GM19238 (cell line): ENCODE measurements around the gene ZNF343.
"Not testable (repeated sequence)": the region's sequence is repeated elsewhere in the genome, so short reads cannot be mapped to it uniquely, and the experiment has no call there.

ENCODE experiments used
- DNase-seq: peaks from one replicate; pipeline ENCODE4 v3.0.0; 2011; ENCODE audit warnings: low spot score; ENCODE audit not compliant: insufficient read length

Gene ZNF343

GRCh38 chr20:2521369-2522305 lies 12.9 kb upstream of the ZNF343 start:
- no peak for DNase-seq

GRCh38 chr20:2520617-2521016 lies 11.9 kb upstream of the ZNF343 start:
- DNase-seq: no peak

- DNase-seq: no peak
Measured at GRCh38 chr20:2519115-2519809, 10.5 kb upstream of the ZNF343 start.

GRCh38 chr20:2518558-2518957 lies 9.8 kb upstream of the ZNF343 start:
- DNase-seq: no peak

GRCh38 chr20:2518096-2518495 lies 9.4 kb upstream of the ZNF343 start:
- DNase-seq: no peak

GRCh38 chr20:2516399-2516798 lies 7.7 kb upstream of the ZNF343 start:
- no peak for DNase-seq

GRCh38 chr20:2515203-2515602 lies 6.5 kb upstream of the ZNF343 start:
- no peak for DNase-seq

GRCh38 chr20:2509794-2510193 lies 1.1 kb upstream of the ZNF343 start:
- no peak for DNase-seq

- no peak for DNase-seq
Measured at GRCh38 chr20:2509468-2509781, 710 bp upstream of the ZNF343 start.

- no peak for DNase-seq
Measured at GRCh38 chr20:2507875-2508630, 662 bp downstream of the ZNF343 start.

- DNase-seq: no peak
Measured at GRCh38 chr20:2507464-2507863, 1.3 kb downstream of the ZNF343 start.

GRCh38 chr20:2506426-2506825 lies 2.3 kb downstream of the ZNF343 start:
- DNase-seq: not testable (repeated sequence)

- DNase-seq: not testable (repeated sequence)
Measured at GRCh38 chr20:2504803-2505202, 3.9 kb downstream of the ZNF343 start.

- not testable (repeated sequence) for DNase-seq
Measured at GRCh38 chr20:2502808-2503384, 5.8 kb downstream of the ZNF343 start.

GRCh38 chr20:2485661-2486060 lies 23.1 kb downstream of the ZNF343 start:
- DNase-seq: no peak

- DNase-seq: no peak
Measured at GRCh38 chr20:2485080-2485479, 23.6 kb downstream of the ZNF343 start.

- DNase-seq: no peak
Measured at GRCh38 chr20:2483504-2483903, 25.2 kb downstream of the ZNF343 start.

GRCh38 chr20:2480381-2480780 lies 28.3 kb downstream of the ZNF343 start:
- DNase-seq: no peak

- no peak for DNase-seq
Measured at GRCh38 chr20:2476742-2477615, 31.7 kb downstream of the ZNF343 start.

GRCh38 chr20:2475850-2476741 lies 32.6 kb downstream of the ZNF343 start:
- no peak for DNase-seq
